A673 (cell line): ENCODE data around the gene THUMPD3. TPM values are rescaled to one million over a fixed set of nuclear protein-coding genes. Genes with fewer than 3 reads are reported as not detected.

ENCODE experiments used
- BruUV-seq: library from RNA; stranded (reverse); fragments of 400-500 nt; replicated peaks from 2 replicates; lab custom pipeline; 2021; lab: Mats Ljungman, UMichigan
- CTCF ChIA-PET: fragments of 300-600 bp; sonication (Branson Sonifier 250); formaldehyde crosslinking; loops from one replicate; lab custom pipeline; 2022; ENCODE audit warnings: antibody characterized with exemption; lab: Charles Lee
- POLR2A ChIA-PET: fragments of 300-600 bp; sonication (Branson Sonifier 250); formaldehyde crosslinking; loops from one replicate; lab custom pipeline; 2022; ENCODE audit warnings: antibody characterized with exemption; ENCODE audit not compliant: low non-redundant PET; lab: Charles Lee
- DNase-seq: peaks from one replicate; pipeline ENCODE4 v3.0.0-alpha.2; 2015; ENCODE audit warnings: low spot score
- H3K27ac ChIP-seq: fragments of 200-600 bp; sonication (generic); 2 replicates; pipeline ENCODE4 v1.5.1; 2016; ENCODE audit warnings: mixed run types, low read depth, mild to moderate bottlenecking, mixed read lengths, antibody characterized with exemption, low read length; ENCODE audit not compliant: poor library complexity, severe bottlenecking
- H3K27me3 ChIP-seq: fragments of 200-600 bp; sonication (generic); replicated peaks from 2 replicates; pipeline ENCODE4 v1.6.1; 2017; ENCODE audit warnings: mixed run types, low read depth, mild to moderate bottlenecking, mixed read lengths, antibody characterized with exemption, low read length; ENCODE audit not compliant: insufficient read depth, poor library complexity
- H3K36me3 ChIP-seq: fragments of 200-600 bp; sonication (generic); 2 replicates; pipeline ENCODE4 v1.6.1; 2016; ENCODE audit warnings: mixed run types, mild to moderate bottlenecking, mixed read lengths, antibody characterized with exemption, low read length; ENCODE audit not compliant: insufficient read depth, poor library complexity, severe bottlenecking
- H3K4me1 ChIP-seq: fragments of 200-600 bp; sonication (generic); 2 replicates; pipeline ENCODE4 v1.6.1; 2017; ENCODE audit warnings: mixed run types, mild to moderate bottlenecking, mixed read lengths, antibody characterized with exemption, low read length; ENCODE audit not compliant: insufficient read depth, poor library complexity, severe bottlenecking
- H3K4me3 ChIP-seq: fragments of 200-600 bp; sonication (generic); 2 replicates; pipeline ENCODE4 v1.5.1; 2016; ENCODE audit warnings: low read depth, mixed run types, mild to moderate bottlenecking, mixed read lengths, low read length; ENCODE audit not compliant: poor library complexity, severe bottlenecking
- H3K9me3 ChIP-seq: fragments of 200-600 bp; sonication (generic); 2 replicates; pipeline ENCODE4 v1.6.1; 2016; ENCODE audit warnings: mixed run types, low read depth, mild to moderate bottlenecking, mixed read lengths, antibody characterized with exemption, low read length; ENCODE audit not compliant: poor library complexity, severe bottlenecking
- CTCF ChIP-seq: fragments of 300-800, 200-600 bp; sonication (generic); conservative IDR thresholded peaks from 2 replicates; pipeline ENCODE4 v1.5.1; 2017; ENCODE audit warnings: low read depth, mild to moderate bottlenecking, antibody characterized with exemption, low read length, moderate library complexity, mixed read lengths
- EZH2 ChIP-seq: fragments of 200-600 bp; sonication (generic); IDR thresholded peaks from 2 replicates; pipeline ENCODE4 v1.6.1; 2017; ENCODE audit warnings: borderline replicate concordance, low read depth, mild to moderate bottlenecking, mixed read lengths, antibody characterized with exemption, low read length; ENCODE audit not compliant: poor library complexity, severe bottlenecking
- intact Hi-C: fragments of 100-400 bp; cut with micrococcal nuclease; formaldehyde crosslinking; loops from one replicate; pipeline ENCODE4 v1.10.0; 2022; ENCODE audit not compliant: unreplicated experiment
- total RNA-seq: library from RNA; stranded (reverse); gene quantifications from 2 replicates; pipeline ENCODE4 v1.2.3, GENCODE V29; 2021

THUMPD3 gene
- total RNA-seq, 1 experiment from 2014 or later: 84.6 TPM

GRCh38 chr3:9387322-9387655, 24.4 kb downstream of the THUMPD3 start:
- Histone ChIP-seq H3K4me3 (no peak overlapping the region), H3K36me3 (peaks cover 96% of the 10 kb centered on the region), H3K9me3 (no peaks in the 10 kb centered on the region), H3K4me1 (no peaks in the 10 kb centered on the region), H3K27ac (no peak overlapping the region), H3K27me3 (no peaks in the 10 kb centered on the region)
- intact Hi-C loops: loop anchor here (5.0 kb wide), 1 partner anchor 35 kb away; no protein-coding TSS in a partner anchor
- POLR2A ChIA-PET: no interaction called here
- BruUV-seq: no TSS peak
- CTCF ChIA-PET: no interaction called here
- TF ChIP-seq CTCF: no peak
- no peak for TF ChIP-seq EZH2
- DNase-seq: no peak

- no peak for TF ChIP-seq EZH2
- TF ChIP-seq CTCF: no peak
- BruUV-seq: no TSS peak
- Histone ChIP-seq H3K9me3 (no peaks in the 10 kb centered on the region), H3K4me3 (no peak overlapping the region), H3K27me3 (no peaks in the 10 kb centered on the region), H3K27ac (no peak overlapping the region), H3K4me1 (peaks cover 6% of the 10 kb centered on the region), H3K36me3 (peaks cover 97% of the 10 kb centered on the region)
- no peak for DNase-seq
- ChIA-PET CTCF (no interaction called here), POLR2A (no interaction called here)
- intact Hi-C loops: loop anchor here (5.0 kb wide), 1 partner anchor 34 kb away; no protein-coding TSS in a partner anchor
Measured at GRCh38 chr3:9388142-9388541, 25.3 kb downstream of the THUMPD3 start.

GRCh38 chr3:9388562-9389272, 25.9 kb downstream of the THUMPD3 start:
- H3K36me3 ChIP-seq: peaks cover 97% of the 10 kb centered on the region
- peaks cover 6% of the 10 kb centered on the region for H3K4me1 ChIP-seq
- H3K9me3 ChIP-seq: no peaks in the 10 kb centered on the region
- ChIA-PET CTCF (no interaction called here), POLR2A (no interaction called here)
- DNase-seq: no peak
- BruUV-seq: no TSS peak
- no peak overlapping the region for H3K4me3 ChIP-seq
- no peak overlapping the region for H3K27ac ChIP-seq
- no peak for TF ChIP-seq EZH2
- TF ChIP-seq CTCF: no peak
- intact Hi-C loops: loop anchor here (5.0 kb wide), 1 partner anchor 34 kb away; no protein-coding TSS in a partner anchor
- no peaks in the 10 kb centered on the region for H3K27me3 ChIP-seq
